Activated T-helper 9 cell treated with anti-CD3 and anti-CD28 coated beads, Interleukin-2, amount 50 U/mL, for 16 hours (primary cell): Measurements from ENCODE around the gene SIGLEC12.
"Not testable (repeated sequence)": the region's sequence is repeated elsewhere in the genome, so short reads cannot be mapped to it uniquely, and the experiment has no call there.

Experiments used
- DNase-seq: peaks from one replicate; pipeline ENCODE4 v3.0.0-alpha.2; 2020; ENCODE audit warnings: low read depth

Gene SIGLEC12

GRCh38 chr19:51457351-51458013 is 44.1 kb downstream of the SIGLEC12 start:
- no peak for DNase-seq

GRCh38 chr19:51456541-51457290 is 44.9 kb downstream of the SIGLEC12 start:
- DNase-seq: no peak

GRCh38 chr19:51450730-51451307 is 50.8 kb downstream of the SIGLEC12 start:
- DNase-seq: peak; percentile 19

- DNase-seq: peak; percentile 12
Measured at GRCh38 chr19:51448411-51449016, 53.1 kb downstream of the SIGLEC12 start.

- DNase-seq: no peak
Measured at GRCh38 chr19:51448011-51448410, 53.6 kb downstream of the SIGLEC12 start.

GRCh38 chr19:51447510-51447909 is 54.1 kb downstream of the SIGLEC12 start:
- not testable (repeated sequence) for DNase-seq

GRCh38 chr19:51441410-51442390 is 59.9 kb downstream of the SIGLEC12 start:
- peak; percentile 79 for DNase-seq
